ENCODE measurements around the gene FLOT1. TPM values are rescaled to one million over a fixed set of nuclear protein-coding genes. Genes with fewer than 3 reads are reported as not detected.

Gene FLOT1
- polyA plus RNA-seq, 1 experiment = 292 TPM

DNA sequence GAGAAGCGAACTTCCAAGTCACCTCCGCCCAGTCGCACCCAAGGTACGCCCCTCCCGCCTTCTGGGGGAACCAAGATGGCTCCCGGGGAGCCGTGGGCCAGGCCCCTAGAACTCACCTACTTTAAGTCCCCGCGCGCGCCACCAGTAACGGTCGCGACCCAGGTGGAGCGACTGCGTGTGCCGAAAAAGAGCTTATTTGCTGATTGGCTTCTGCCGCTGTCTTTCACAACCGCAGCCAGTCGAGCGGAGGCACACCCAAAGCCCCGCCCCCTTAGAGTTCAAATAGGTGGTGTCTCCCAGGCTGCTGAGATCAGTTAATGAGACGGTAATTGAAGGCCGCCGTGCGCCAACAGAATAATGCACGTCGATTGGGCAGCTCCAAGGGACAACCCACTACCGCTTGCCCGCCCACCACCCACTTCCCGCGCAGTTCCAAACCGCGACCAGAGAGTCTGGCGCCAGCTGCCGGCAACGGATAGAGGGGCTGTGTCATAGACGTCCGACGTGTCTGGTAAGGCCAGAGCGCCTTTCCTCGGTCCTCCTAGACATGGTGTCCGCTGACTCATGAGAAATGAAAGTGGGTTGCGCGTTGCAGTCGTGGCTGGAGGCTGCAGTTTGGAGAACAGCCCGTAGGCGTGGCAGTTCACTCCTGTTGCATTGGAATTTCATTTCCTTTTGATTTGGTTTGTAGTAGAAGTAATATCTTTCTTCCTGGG, 25.2 kb downstream of the FLOT1 start, which contains the start of gene MDC1:
TSS of gene MDC1 (minus strand) at position 153 of the 716 bp plus-strand sequence. CDS start 2,106 bp downstream, outside the sequence.
- Histone ChIP-seq H3K36me3 (ENCODE audit: control insufficient read depth, insufficient read depth, low read length) (peaks cover 7% of the 10 kb centered on the region), H3K27me3 (ENCODE audit: control insufficient read depth, insufficient read depth, low read length) (no peaks in the 10 kb centered on the region), H3K4me3 (ENCODE audit: low read depth, low read length) (peak within 1 kb of the TSS; percentile 63)
- TF ChIP-seq, protein P1, sequence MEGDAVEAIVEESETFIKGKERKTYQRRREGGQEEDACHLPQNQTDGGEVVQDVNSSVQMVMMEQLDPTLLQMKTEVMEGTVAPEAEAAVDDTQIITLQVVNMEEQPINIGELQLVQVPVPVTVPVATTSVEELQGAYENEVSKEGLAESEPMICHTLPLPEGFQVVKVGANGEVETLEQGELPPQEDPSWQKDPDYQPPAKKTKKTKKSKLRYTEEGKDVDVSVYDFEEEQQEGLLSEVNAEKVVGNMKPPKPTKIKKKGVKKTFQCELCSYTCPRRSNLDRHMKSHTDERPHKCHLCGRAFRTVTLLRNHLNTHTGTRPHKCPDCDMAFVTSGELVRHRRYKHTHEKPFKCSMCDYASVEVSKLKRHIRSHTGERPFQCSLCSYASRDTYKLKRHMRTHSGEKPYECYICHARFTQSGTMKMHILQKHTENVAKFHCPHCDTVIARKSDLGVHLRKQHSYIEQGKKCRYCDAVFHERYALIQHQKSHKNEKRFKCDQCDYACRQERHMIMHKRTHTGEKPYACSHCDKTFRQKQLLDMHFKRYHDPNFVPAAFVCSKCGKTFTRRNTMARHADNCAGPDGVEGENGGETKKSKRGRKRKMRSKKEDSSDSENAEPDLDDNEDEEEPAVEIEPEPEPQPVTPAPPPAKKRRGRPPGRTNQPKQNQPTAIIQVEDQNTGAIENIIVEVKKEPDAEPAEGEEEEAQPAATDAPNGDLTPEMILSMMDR (IDR thresholded peaks at IDR 0.05; ENCODE audit: insufficient read depth, low read depth, low read length) = peak; percentile 40
- DNase-seq (ENCODE audit: low read depth) = peak; percentile 99
- CTCF ChIA-PET = interaction anchor here (0.6 to 20.5 kb wide), 5 partner anchors 17 to 103 kb away, joined by 3 to 387 read pairs (median 4); partner anchors contain the start of genes DHX16 and IER3
- POLR2A ChIA-PET = interaction anchor here (0.5 to 1.3 kb wide), 9 partner anchors 11 to 129 kb away, joined by 3 to 27 read pairs (median 4); partner anchors contain the start of genes MRPS18B, NRM and PPP1R10

DNA sequence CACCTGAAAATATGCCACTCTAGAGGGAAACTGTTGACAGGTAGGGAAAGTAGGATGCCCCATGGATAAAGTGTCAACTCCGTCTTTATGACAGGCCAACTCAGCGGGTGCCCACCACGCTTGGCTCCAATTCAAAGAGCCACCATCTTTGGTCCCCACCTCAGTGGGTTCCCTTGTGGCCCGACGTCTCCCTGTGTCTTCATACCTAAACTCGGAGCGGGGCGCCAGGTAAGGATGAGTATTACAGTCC, 25.7 kb downstream of the FLOT1 start:
- CTCF ChIA-PET = interaction anchor here (0.6 to 20.5 kb wide), 4 partner anchors 17 to 104 kb away, joined by 3 to 387 read pairs (median 4); partner anchors contain the start of genes DHX16 and IER3
- DNase-seq (ENCODE audit: low read depth) = no peak
- POLR2A ChIA-PET = interaction anchor here (0.5 to 1.3 kb wide), 5 partner anchors 10 to 102 kb away, joined by 3 to 8 read pairs (median 3); partner anchors contain the start of genes MRPS18B and PPP1R10
- peak overlapping the region; percentile 63 for H3K4me3 ChIP-seq (ENCODE audit: low read depth, low read length)
- H3K36me3 ChIP-seq (ENCODE audit: control insufficient read depth, insufficient read depth, low read length) = peaks cover 10% of the 10 kb centered on the region
- H3K27me3 ChIP-seq (ENCODE audit: control insufficient read depth, insufficient read depth, low read length) = no peaks in the 10 kb centered on the region
- TF ChIP-seq, protein P1 (IDR thresholded peaks at IDR 0.05; ENCODE audit: insufficient read depth, low read depth, low read length) = no peak

DNA sequence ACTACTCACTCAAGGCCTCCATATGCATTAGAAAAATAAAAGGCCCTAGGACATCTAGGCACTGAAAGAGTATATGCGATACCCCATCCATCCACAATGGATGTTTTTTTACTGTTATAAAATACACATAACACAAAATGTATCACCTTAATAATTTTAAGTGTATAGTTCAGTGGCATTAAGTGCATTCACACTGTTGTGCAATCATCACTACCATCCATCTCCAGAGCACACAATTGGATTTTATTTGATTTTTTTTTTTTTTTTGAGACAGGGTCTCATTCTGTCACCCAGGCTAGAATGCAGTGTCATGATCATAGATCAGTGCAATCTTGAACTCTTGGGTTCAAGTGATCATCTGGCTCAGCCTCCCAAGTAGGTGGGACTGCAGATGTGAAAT, 28.2 kb downstream of the FLOT1 start:
- Histone ChIP-seq H3K36me3 (ENCODE audit: control insufficient read depth, insufficient read depth, low read length) (peaks cover 13% of the 10 kb centered on the region), H3K27me3 (ENCODE audit: control insufficient read depth, insufficient read depth, low read length) (no peaks in the 10 kb centered on the region), H3K4me3 (ENCODE audit: low read depth, low read length) (no peak overlapping the region)
- ChIA-PET POLR2A (no interaction called here), CTCF (no interaction called here)
- TF ChIP-seq, protein P1 (IDR thresholded peaks at IDR 0.05; ENCODE audit: insufficient read depth, low read depth, low read length) = no peak
- no peak for DNase-seq (ENCODE audit: low read depth)

DNA sequence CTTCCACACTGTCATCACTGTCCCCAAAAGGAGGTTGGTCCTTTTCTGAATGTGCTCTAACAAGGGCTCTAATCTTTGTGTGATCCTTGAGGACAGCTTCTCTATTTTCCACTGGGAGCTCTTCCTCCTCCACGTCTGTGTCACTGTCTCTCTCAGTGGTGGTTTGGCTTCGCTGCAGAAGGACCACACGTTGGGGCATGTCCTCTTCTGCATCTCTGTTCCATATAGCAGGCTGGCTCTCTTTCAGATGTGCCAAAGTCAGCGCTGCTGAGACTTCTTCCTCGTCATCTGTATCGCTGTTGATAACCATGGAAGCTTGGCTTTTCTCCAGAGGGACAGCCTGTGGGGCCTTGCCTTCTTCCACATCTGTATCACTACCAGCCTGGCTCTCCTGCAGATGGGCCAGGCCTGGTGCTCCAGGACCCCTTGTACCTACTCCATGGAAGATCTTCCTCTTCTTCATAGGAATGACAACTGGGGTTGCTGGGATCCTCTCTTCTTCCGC, 30.0 kb downstream of the FLOT1 start:
- no peak for DNase-seq (ENCODE audit: low read depth)
- ChIA-PET CTCF (interaction anchor here (1.3 to 1.9 kb wide), 2 partner anchors 25 to 34 kb away, joined by 4 to 8 read pairs; no protein-coding TSS in a partner anchor), POLR2A (no interaction called here)
- no peak overlapping the region for H3K4me3 ChIP-seq (ENCODE audit: low read depth, low read length)
- TF ChIP-seq, protein P1 (IDR thresholded peaks at IDR 0.05; ENCODE audit: insufficient read depth, low read depth, low read length) = no peak
- H3K27me3 ChIP-seq (ENCODE audit: control insufficient read depth, insufficient read depth, low read length) = no peaks in the 10 kb centered on the region
- H3K36me3 ChIP-seq (ENCODE audit: control insufficient read depth, insufficient read depth, low read length) = peaks cover 15% of the 10 kb centered on the region

DNA sequence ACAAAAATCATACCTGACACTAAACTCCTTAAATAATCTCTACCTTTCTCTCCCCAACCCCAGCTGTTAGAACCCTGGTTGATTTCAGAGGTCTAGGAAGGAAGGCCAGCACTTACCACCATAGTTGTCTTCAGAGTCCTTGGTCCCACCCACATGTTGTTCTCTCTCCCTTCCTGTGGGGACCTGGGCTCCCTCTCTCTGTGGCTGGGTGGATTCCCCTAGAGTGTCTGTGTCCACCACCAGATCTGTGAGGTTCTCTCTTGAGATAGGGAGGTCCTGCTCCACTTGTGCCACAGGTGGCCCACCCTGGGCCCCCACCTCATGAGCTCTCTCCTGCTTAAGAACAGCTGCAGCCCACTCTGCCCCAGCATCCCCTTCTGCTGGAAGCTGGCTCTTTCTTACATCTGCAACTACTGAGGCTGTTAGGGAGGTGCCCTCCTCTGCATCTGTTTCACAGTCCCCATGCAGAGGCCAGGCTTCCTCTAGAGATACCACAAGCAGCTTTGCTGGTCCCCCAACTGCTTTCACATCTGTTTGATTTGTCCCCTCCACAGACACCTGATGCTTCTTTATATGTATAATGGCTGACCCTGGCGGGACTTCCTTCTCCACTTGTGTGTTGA, 30.6 kb downstream of the FLOT1 start:
- TF ChIP-seq, protein P1 (IDR thresholded peaks at IDR 0.05; ENCODE audit: insufficient read depth, low read depth, low read length) = no peak
- Histone ChIP-seq H3K36me3 (ENCODE audit: control insufficient read depth, insufficient read depth, low read length) (peaks cover 17% of the 10 kb centered on the region), H3K27me3 (ENCODE audit: control insufficient read depth, insufficient read depth, low read length) (no peaks in the 10 kb centered on the region), H3K4me3 (ENCODE audit: low read depth, low read length) (no peak overlapping the region)
- CTCF ChIA-PET = interaction anchor here (0.7 to 1.9 kb wide), 4 partner anchors 9 to 33 kb away, joined by 3 to 8 read pairs (median 4); no protein-coding TSS in a partner anchor
- no peak for DNase-seq (ENCODE audit: low read depth)
- POLR2A ChIA-PET = no interaction called here
